Left ventricle myocardium inferior (tissue), 1 donor: ENCODE results near the gene AGBL4. TPM values are rescaled to one million over a fixed set of nuclear protein-coding genes. Genes with fewer than 3 reads are reported as not detected.

Experiments
- DNase-seq: peaks from one replicate; pipeline ENCODE4 v3.0.0-alpha.2; 2020
- H3K27ac ChIP-seq: fragments of 200-600 bp; replicated peaks from 2 replicates; pipeline ENCODE4 v1.8.0; 2021
- H3K27me3 ChIP-seq: fragments of 200-600 bp; 2 replicates; pipeline ENCODE4 v1.8.0; 2021; ENCODE audit warnings: low read depth
- H3K36me3 ChIP-seq: fragments of 200-600 bp; 2 replicates; pipeline ENCODE4 v1.8.0; 2021
- H3K4me1 ChIP-seq: fragments of 200-600 bp; 2 replicates; pipeline ENCODE4 v1.8.0; 2021
- H3K4me3 ChIP-seq: fragments of 200-600 bp; 2 replicates; pipeline ENCODE4 v1.8.0; 2021; ENCODE audit warnings: mild to moderate bottlenecking, moderate library complexity
- H3K9me3 ChIP-seq: fragments of 200-600 bp; replicated peaks from 2 replicates; pipeline ENCODE4 v1.8.0; 2021
- intact Hi-C: fragments of 100-400 bp; cut with micrococcal nuclease; formaldehyde crosslinking; loops from one replicate; pipeline ENCODE4 v1.11.0; 2022
- total RNA-seq: library from RNA; stranded (reverse); fragmentation: NEBNext Ultra II Directional; extraction: Animal tissue kit (Norgen Biotek cat#: 25700); gene quantifications from one replicate; pipeline ENCODE4 v1.2.1, GENCODE V29; 2021
- TF ChIP-seq, protein P1 (sequence below): fragments of 200-600 bp; IDR thresholded peaks from 2 replicates; pipeline ENCODE4 v1.8.0; 2021; ENCODE audit warnings: antibody characterized with exemption, mild to moderate bottlenecking, borderline replicate concordance
- donor health status: DM: no; HTN: yes; CAD: no; lungs with severe emphysema.

AGBL4 gene
- total RNA-seq, 1 donor from 2014 or later, result 0.38 TPM

DNA sequence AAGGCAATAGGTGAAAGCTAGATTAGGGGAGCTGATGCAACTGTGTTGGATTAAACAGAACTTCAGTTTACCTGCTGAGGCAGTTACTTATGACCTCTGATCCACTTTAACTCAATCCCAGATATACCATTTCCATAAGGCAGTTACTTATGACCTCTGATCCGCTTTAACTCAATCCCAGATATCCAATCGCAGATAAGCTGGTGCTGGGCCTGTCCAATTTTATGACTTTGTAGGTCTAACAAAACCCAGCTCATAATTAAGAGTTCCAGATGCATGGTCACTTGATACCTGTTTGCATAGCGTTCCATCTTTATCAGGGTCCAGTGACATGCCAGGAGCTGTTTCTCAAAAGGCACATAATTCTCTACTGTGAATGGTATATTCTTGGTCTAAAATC is 396.0 kb downstream of the AGBL4 start:
- Histone ChIP-seq H3K36me3 (no peaks in the 10 kb centered on the region), H3K27me3 (no peaks in the 10 kb centered on the region), H3K4me1 (no peaks in the 10 kb centered on the region), H3K4me3 (no peak overlapping the region), H3K9me3 (no peaks in the 10 kb centered on the region), H3K27ac (no peak overlapping the region)
- TF ChIP-seq, protein P1, sequence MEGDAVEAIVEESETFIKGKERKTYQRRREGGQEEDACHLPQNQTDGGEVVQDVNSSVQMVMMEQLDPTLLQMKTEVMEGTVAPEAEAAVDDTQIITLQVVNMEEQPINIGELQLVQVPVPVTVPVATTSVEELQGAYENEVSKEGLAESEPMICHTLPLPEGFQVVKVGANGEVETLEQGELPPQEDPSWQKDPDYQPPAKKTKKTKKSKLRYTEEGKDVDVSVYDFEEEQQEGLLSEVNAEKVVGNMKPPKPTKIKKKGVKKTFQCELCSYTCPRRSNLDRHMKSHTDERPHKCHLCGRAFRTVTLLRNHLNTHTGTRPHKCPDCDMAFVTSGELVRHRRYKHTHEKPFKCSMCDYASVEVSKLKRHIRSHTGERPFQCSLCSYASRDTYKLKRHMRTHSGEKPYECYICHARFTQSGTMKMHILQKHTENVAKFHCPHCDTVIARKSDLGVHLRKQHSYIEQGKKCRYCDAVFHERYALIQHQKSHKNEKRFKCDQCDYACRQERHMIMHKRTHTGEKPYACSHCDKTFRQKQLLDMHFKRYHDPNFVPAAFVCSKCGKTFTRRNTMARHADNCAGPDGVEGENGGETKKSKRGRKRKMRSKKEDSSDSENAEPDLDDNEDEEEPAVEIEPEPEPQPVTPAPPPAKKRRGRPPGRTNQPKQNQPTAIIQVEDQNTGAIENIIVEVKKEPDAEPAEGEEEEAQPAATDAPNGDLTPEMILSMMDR, result no peak
- DNase-seq, result no peak
- intact Hi-C loops, result no loop called here

DNA sequence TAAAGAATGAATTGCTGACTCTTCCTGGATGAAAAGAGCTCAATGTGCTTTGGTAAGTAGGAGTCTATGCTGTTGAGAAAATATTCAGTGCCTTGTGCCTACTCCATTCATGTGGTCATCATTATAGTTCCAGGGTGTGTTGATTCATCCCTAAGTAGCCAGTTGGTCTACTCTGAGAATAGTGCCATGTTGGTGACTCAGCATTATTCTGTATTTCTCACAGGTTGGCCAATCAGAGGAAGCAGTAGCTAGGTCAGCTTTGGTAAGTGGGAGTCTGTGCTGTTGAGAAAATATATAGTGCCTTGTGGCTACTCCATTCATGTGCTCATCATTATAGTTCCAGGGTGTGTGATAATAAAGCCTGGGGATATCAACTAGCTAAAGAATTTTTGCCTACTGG is 397.3 kb downstream of the AGBL4 start:
- Histone ChIP-seq H3K27ac (no peak overlapping the region), H3K36me3 (no peaks in the 10 kb centered on the region), H3K9me3 (no peaks in the 10 kb centered on the region), H3K4me3 (no peak overlapping the region), H3K4me1 (no peaks in the 10 kb centered on the region), H3K27me3 (no peaks in the 10 kb centered on the region)
- TF ChIP-seq, protein P1, result no peak
- DNase-seq, result no peak
- intact Hi-C loops, result no loop called here

DNA sequence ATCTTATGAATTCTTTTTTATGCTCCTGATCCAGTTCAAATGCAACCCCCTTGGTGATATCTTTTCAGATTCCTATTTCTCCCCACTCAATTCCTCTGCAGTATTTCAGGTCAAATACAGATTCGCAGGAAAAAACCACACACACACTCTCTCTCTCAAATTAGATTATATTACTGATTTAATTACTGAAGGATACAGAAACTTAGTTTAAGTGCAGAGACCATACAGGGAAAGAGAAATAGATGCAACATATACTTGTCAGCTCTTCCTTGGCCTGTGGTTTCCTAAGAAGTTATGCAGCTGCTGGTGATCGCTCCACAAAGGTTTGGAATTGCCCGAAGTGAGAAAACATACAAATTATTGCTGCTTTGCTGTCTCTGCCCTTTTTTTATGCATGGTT is 400.9 kb downstream of the AGBL4 start:
- no peaks in the 10 kb centered on the region for H3K4me1 ChIP-seq
- H3K27me3 ChIP-seq, result no peaks in the 10 kb centered on the region
- H3K27ac ChIP-seq, result no peak overlapping the region
- TF ChIP-seq, protein P1, result no peak
- intact Hi-C loops, result no loop called here
- peaks cover 28% of the 10 kb centered on the region for H3K9me3 ChIP-seq
- no peak overlapping the region for H3K4me3 ChIP-seq
- H3K36me3 ChIP-seq, result no peaks in the 10 kb centered on the region
- DNase-seq, result no peak

DNA sequence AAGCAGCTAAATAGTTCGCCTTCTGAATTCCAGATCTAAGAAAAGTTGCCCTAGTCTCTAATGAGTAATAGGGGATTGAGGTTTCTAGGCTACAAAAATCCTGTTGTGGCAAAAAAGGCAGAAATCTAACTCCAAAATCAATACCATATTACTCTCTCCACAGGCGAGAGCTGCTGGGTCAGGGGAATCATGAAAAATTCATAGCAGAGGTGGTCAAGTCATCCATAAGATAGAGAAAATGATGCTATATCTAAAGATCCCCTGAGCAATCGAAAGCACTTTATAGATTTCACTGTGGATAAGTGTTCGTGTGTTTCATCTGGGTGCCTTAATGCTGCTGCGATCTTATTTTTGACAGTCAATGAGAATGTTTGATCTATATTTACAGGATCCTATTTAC is 417.7 kb downstream of the AGBL4 start:
- DNase-seq, result no peak
- intact Hi-C loops, result no loop called here
- TF ChIP-seq, protein P1, result no peak
- Histone ChIP-seq H3K27me3 (no peaks in the 10 kb centered on the region), H3K4me1 (no peaks in the 10 kb centered on the region), H3K4me3 (no peak overlapping the region), H3K27ac (no peak overlapping the region), H3K9me3 (peaks cover 11% of the 10 kb centered on the region), H3K36me3 (no peaks in the 10 kb centered on the region)

DNA sequence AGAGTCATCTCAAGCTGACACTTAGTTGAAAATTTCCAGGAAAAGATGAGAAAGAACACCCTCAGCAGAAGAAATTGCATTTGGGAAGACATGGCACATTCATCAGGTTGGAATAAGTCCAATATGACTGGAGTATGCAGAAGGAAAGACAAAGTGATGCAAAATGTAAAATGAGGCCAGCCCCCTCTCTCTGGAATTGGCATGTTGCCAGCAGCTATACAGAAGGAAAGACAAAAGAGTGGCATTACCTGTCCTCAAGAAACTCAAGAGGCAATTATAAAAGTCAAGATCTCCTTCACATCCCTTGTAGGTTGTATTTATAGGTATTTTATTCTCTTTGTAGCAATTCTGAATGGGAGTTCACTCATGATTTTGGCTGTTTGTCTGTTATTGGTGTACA is 426.3 kb downstream of the AGBL4 start:
- H3K9me3 ChIP-seq, result peaks cover 17% of the 10 kb centered on the region
- no peaks in the 10 kb centered on the region for H3K4me1 ChIP-seq
- no peak overlapping the region for H3K4me3 ChIP-seq
- no peaks in the 10 kb centered on the region for H3K36me3 ChIP-seq
- no peaks in the 10 kb centered on the region for H3K27me3 ChIP-seq
- no peak overlapping the region for H3K27ac ChIP-seq
- DNase-seq, result no peak
- TF ChIP-seq, protein P1, result no peak
- intact Hi-C loops, result no loop called here
